Tibial nerve (tissue), 4 donors: ENCODE data around the gene MLN.

Experiments used
- CTCF ChIP-seq, 5 experiments: fragments of 200-600 bp in 3 of 5; fragments of 450-650 bp in 2 of 5; sonication (generic) in 3 of 5; IDR thresholded peaks; one replicate each; pipeline ENCODE4 v1.5.1; 2016 to 2019; ENCODE audit warnings: antibody characterized with exemption in 5 of 5, mild to moderate bottlenecking in 3 of 5, moderate library complexity in 2 of 5
- EP300 ChIP-seq, 2 donors: sonication (generic); formaldehyde crosslinking; IDR thresholded peaks; one replicate each; pipeline ENCODE4 v1.6.1; 2017; ENCODE audit warnings: antibody characterized with exemption in 2 of 2, mild to moderate bottlenecking in 1 of 2

- TF ChIP-seq CTCF (IDR thresholded peaks at IDR 0.05) (no peak), EP300 (IDR thresholded peaks at IDR 0.05) (no peak)
These were observed 13.4 kb downstream of the MLN start for GRCh38 chr6:33790379-33790778.
